ENCODE data around the gene ATP9A.

DNA sequence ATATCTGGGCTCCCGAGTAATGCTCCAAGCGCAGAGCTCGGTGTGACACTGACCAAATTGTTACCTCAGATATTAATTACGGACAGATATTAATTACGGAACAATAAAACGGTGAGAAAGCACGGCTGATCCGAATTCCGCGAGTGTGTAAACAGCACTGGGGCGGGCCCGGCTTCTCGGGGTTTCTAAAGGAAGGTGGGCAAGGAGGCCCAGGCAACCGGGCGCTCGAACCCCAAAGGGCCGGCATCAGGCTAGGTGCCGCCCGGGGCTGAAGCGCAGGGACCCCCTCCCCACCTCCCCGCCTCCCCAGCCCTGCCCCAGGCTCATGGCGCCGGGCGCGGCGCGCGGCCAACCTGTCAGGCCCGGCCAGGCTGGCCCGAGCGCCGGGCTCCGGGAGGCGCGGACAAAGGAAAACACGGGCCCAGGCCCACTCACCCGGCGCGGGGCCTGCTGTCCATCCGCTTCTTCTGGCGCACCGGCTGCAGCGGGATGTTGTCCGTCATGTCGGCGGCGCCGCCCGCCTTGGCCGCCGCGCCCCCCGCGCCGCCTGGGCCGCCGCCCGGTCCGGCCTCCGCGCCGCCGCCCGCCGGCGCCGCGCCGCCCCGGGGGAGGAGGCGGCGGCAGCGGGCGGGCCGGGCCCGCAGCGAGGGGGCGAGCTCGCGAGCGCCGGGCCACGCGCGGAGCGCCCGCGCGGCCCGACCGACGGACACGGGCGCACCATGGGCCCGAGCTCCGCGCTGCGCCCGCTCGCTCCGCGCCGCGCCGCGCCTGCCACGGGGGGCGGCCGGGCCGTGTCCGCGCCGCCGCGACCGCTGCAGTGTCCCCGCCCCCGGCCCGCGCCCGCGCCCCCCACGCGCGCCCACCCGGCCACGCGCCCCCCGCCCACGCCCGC lies at the start of gene ATP9A:
- TF ChIP-seq, protein P1, sequence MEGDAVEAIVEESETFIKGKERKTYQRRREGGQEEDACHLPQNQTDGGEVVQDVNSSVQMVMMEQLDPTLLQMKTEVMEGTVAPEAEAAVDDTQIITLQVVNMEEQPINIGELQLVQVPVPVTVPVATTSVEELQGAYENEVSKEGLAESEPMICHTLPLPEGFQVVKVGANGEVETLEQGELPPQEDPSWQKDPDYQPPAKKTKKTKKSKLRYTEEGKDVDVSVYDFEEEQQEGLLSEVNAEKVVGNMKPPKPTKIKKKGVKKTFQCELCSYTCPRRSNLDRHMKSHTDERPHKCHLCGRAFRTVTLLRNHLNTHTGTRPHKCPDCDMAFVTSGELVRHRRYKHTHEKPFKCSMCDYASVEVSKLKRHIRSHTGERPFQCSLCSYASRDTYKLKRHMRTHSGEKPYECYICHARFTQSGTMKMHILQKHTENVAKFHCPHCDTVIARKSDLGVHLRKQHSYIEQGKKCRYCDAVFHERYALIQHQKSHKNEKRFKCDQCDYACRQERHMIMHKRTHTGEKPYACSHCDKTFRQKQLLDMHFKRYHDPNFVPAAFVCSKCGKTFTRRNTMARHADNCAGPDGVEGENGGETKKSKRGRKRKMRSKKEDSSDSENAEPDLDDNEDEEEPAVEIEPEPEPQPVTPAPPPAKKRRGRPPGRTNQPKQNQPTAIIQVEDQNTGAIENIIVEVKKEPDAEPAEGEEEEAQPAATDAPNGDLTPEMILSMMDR (IDR thresholded peaks at IDR 0.05): no peak
- no peak for TF ChIP-seq POLR2A (IDR thresholded peaks at IDR 0.05)
